Urinary bladder (tissue), 4 donors: ENCODE data around the gene PFKL. TPM values are rescaled to one million over a fixed set of nuclear protein-coding genes. Genes with fewer than 3 reads are reported as not detected.

ENCODE experiments used
- DNase-seq: peaks from one replicate; pipeline ENCODE4 v3.0.0-alpha.2; 2015; ENCODE audit errors: extremely low spot score
- H3K27ac ChIP-seq: one replicate; pipeline ENCODE4 v1.5.1; 2013; ENCODE audit warnings: low read depth, mild to moderate bottlenecking, moderate library complexity
- H3K36me3 ChIP-seq: one replicate; pipeline ENCODE4 v1.6.1; 2013; ENCODE audit warnings: mild to moderate bottlenecking, moderate library complexity; ENCODE audit not compliant: insufficient read depth
- H3K4me1 ChIP-seq: one replicate; pipeline ENCODE4 v1.6.1; 2013; ENCODE audit warnings: mild to moderate bottlenecking, moderate library complexity; ENCODE audit not compliant: insufficient read depth
- H3K4me3 ChIP-seq: one replicate; pipeline ENCODE4 v1.5.1; 2013; ENCODE audit warnings: low read depth, low read length
- WGBS: extraction: QIAGEN DNeasy Blood & Tissue Kit; methylation state at CpG from one replicate; pipeline ENCODE4 v1.1.7; 2013; 5-methylcytosine and 5-hydroxymethylcytosine counted together
- polyA plus RNA-seq: library from polyadenylated mRNA; stranded (reverse); fragments of 200-250 nt; gene quantifications from one replicate; pipeline ENCODE4 v1.2.3, GENCODE V29; 2013
- total RNA-seq: library from RNA; depleted of rRNA; stranded (reverse); fragments of >200 nt; gene quantifications from one replicate; pipeline ENCODE4 v1.2.3, GENCODE V29; 2014
- donor health status: healthy with polysubstance abuse.
- donor health status: healthy.

Gene PFKL
- total and polyA plus RNA-seq, 2 donors = 74.8 to 116 TPM

DNA sequence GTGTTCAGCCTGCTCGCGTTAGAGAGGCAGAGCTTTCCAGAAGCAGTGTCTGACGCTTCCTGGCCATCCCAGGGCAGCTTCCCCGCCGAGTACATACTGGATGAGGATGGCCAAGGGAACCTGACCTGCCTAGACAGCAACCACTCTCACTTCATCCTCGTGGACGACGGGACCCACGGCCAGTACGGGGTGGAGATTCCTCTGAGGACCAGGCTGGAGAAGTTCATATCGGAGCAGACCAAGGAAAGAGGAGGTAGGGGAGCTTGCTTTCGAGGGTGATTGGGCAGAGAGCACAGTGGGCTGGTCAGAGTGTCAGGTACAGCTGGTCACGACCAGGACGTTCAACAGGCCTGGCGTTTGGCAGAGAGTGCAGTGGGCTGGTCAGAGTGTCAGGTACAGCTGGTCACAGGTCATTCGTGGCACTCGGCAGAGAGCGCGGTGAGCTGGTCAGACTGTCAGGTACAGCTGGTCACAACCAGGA lies 75.9 kb downstream of the PFKL start:
- 86% methylated on average over 19 of the region's 19 CpGs for WGBS
- no peak for DNase-seq
- Histone ChIP-seq H3K4me3 (no peak overlapping the region), H3K4me1 (no peaks in the 10 kb centered on the region), H3K36me3 (no peaks in the 10 kb centered on the region), H3K27ac (no peak overlapping the region)

DNA sequence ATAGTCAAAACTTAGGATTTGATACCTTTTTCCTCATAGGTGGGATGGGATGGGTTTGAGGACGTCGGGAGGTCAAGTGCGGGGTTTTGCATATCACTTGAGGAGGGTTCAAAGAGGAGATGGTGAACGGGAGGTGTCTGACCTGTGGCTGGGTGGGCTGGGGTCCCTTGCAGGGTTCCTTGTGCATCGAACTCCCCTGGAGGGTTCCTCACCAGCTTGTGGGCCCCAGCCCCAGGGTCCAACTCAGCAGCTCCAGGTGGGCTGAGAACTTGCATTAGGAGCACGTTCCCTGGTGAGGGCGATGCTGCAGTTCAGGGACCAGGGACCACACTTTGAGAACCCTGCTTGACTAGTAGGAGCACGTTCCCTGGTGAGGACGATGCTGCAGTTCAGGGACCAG lies 76.8 kb downstream of the PFKL start:
- no peak for DNase-seq
- Histone ChIP-seq H3K4me3 (no peak overlapping the region), H3K27ac (no peak overlapping the region), H3K36me3 (no peaks in the 10 kb centered on the region), H3K4me1 (no peaks in the 10 kb centered on the region)
- 89% methylated on average over 9 of the region's 9 CpGs for WGBS

Other genes starting within 250 kb of the PFKL start
- gene PWP2, start 192.7 kb upstream of the PFKL start, total RNA-seq = 9.2 TPM
- gene PWP2, start 192.7 kb upstream of the PFKL start, polyA plus RNA-seq = 8.6 TPM
- 20.9 TPM for gene GATD3, start 166.4 kb upstream of the PFKL start, total RNA-seq
- gene GATD3, start 166.4 kb upstream of the PFKL start, polyA plus RNA-seq = 52.0 TPM
- gene ICOSLG, start 59.1 kb upstream of the PFKL start, total RNA-seq = 2.7 TPM
- 1.3 TPM for gene ICOSLG, start 59.1 kb upstream of the PFKL start, polyA plus RNA-seq
- gene DNMT3L, start 38.2 kb upstream of the PFKL start, total RNA-seq = not detected
- gene DNMT3L, start 38.2 kb upstream of the PFKL start, polyA plus RNA-seq = not detected
- gene AIRE, start 14.2 kb upstream of the PFKL start, total RNA-seq = 0.11 TPM
- gene AIRE, start 14.2 kb upstream of the PFKL start, polyA plus RNA-seq = 0.03 TPM
- 10.1 TPM for gene CFAP410, start 39.3 kb downstream of the PFKL start, total RNA-seq
- gene CFAP410, start 39.3 kb downstream of the PFKL start, polyA plus RNA-seq = 43.7 TPM
- 1.2 TPM for gene TRPM2, start 53.6 kb downstream of the PFKL start, total RNA-seq
- 3.3 TPM for gene TRPM2, start 53.6 kb downstream of the PFKL start, polyA plus RNA-seq
- 1.5 TPM for gene LRRC3, start 155.5 kb downstream of the PFKL start, total RNA-seq
- gene LRRC3, start 155.5 kb downstream of the PFKL start, polyA plus RNA-seq = 4.1 TPM
- gene KRTAP10-1, start 240.1 kb downstream of the PFKL start, total RNA-seq = not detected
- not detected for gene KRTAP10-1, start 240.1 kb downstream of the PFKL start, polyA plus RNA-seq